HepG2 (cell line): ENCODE data around the gene RNASE7. TPM values are rescaled to one million over a fixed set of nuclear protein-coding genes. Genes with fewer than 3 reads are reported as not detected.

Experiments
- AGO1 ChIP-seq: fragments of 200-400 bp; formaldehyde crosslinking; IDR thresholded peaks from 2 replicates; pipeline ENCODE4 v1.6.1; 2017; ENCODE audit warnings: mild to moderate bottlenecking, low read depth, low read length, moderate library complexity; ENCODE audit not compliant: poor library complexity, severe bottlenecking
- CCAR2 ChIP-seq: fragments of 200-400 bp; formaldehyde crosslinking; optimal IDR thresholded peaks from 2 replicates; pipeline ENCODE3; 2018; ENCODE audit warnings: low read depth, mild to moderate bottlenecking, low read length, moderate library complexity
- EZH2 ChIP-seq: conservative IDR thresholded peaks from 2 replicates; pipeline ENCODE4 v1.6.1; 2012; ENCODE audit warnings: mild to moderate bottlenecking, low read depth, low read length, moderate library complexity
- GLI4 ChIP-seq: sonication (generic); formaldehyde crosslinking; IDR thresholded peaks from 2 replicates; pipeline ENCODE4 v1.5.1; 2020; ENCODE audit warnings: missing genetic modification reagents, mild to moderate bottlenecking, moderate library complexity, borderline replicate concordance
- HNF4G ChIP-seq, 2 experiments: sonication (generic) in 1 of 2; formaldehyde crosslinking in 1 of 2; IDR thresholded peaks; 2 replicates each; pipeline versions ENCODE4 v1.4.0 to v1.6.1; 2011 to 2020; ENCODE audit warnings: borderline replicate concordance in 2 of 2, low read depth in 2 of 2, mild to moderate bottlenecking in 2 of 2, low read length in 1 of 2, missing genetic modification reagents in 1 of 2, moderate library complexity in 1 of 2
- KLF16 ChIP-seq, 2 experiments: sonication (generic) in 1 of 2; formaldehyde crosslinking in 1 of 2; IDR thresholded peaks; 2 replicates each; pipeline versions ENCODE4 v1.6.1 to v1.8.0; 2016 to 2023; ENCODE audit warnings: missing genetic modification reagents in 2 of 2, missing compliant biosample characterization in 1 of 2
- MYPOP ChIP-seq: sonication (generic); formaldehyde crosslinking; IDR thresholded peaks from 2 replicates; pipeline ENCODE4 v1.8.1; 2023; ENCODE audit warnings: mild to moderate bottlenecking, moderate library complexity, missing genetic modification reagents
- POLR2AphosphoS2 ChIP-seq: IDR thresholded peaks from 2 replicates; pipeline ENCODE4 v1.6.1; 2011; ENCODE audit warnings: low read depth, low read length, improper control_type of control experiment
- PRDM10 ChIP-seq: sonication (generic); formaldehyde crosslinking; IDR thresholded peaks from 2 replicates; pipeline ENCODE4 v1.4.0; 2020; ENCODE audit warnings: low read depth, missing genetic modification reagents
- RAD21 ChIP-seq: fragments of 450-650 bp; formaldehyde crosslinking; IDR thresholded peaks from 2 replicates; pipeline ENCODE4 v1.5.0; 2020; ENCODE audit warnings: mild to moderate bottlenecking
- RBFOX2 ChIP-seq: fragments of 200-400 bp; formaldehyde crosslinking; IDR thresholded peaks from 2 replicates; pipeline ENCODE4 v1.6.1; 2017; ENCODE audit warnings: low read depth, mild to moderate bottlenecking, low read length
- SMYD3 ChIP-seq: sonication (generic); formaldehyde crosslinking; IDR thresholded peaks from 2 replicates; pipeline ENCODE4 v1.8.1; 2023; ENCODE audit warnings: mild to moderate bottlenecking, missing genetic modification reagents
- ZBTB43 ChIP-seq: sonication (generic); formaldehyde crosslinking; conservative IDR thresholded peaks from 2 replicates; pipeline ENCODE4 v1.4.0; 2020; ENCODE audit warnings: missing genetic modification reagents
- ZMAT3 ChIP-seq: sonication (generic); formaldehyde crosslinking; conservative IDR thresholded peaks from 2 replicates; pipeline ENCODE4 v1.7.0; 2021; ENCODE audit warnings: missing genetic modification reagents
- ZNF18 ChIP-seq: sonication (generic); formaldehyde crosslinking; IDR thresholded peaks from 2 replicates; pipeline ENCODE4 v1.8.0; 2022; ENCODE audit warnings: mild to moderate bottlenecking, missing genetic modification reagents; ENCODE audit not compliant: insufficient replicate concordance
- ZNF251 ChIP-seq: sonication (generic); formaldehyde crosslinking; IDR thresholded peaks from 2 replicates; pipeline ENCODE4 v1.9.0; 2021; ENCODE audit warnings: mild to moderate bottlenecking, missing genetic modification reagents
- ZNF562 ChIP-seq: sonication (generic); formaldehyde crosslinking; IDR thresholded peaks from 2 replicates; pipeline ENCODE4 v1.8.0; 2022; ENCODE audit warnings: missing genetic modification reagents, borderline replicate concordance
- ZNF614 ChIP-seq: IDR thresholded peaks from 2 replicates; pipeline ENCODE4 v1.6.1; 2018; ENCODE audit warnings: missing biosample characterization, missing genetic modification reagents, inconsistent platforms, borderline replicate concordance
- ZNF615 ChIP-seq: sonication (generic); formaldehyde crosslinking; IDR thresholded peaks from 2 replicates; pipeline ENCODE4 v1.5.0; 2020; ENCODE audit warnings: mild to moderate bottlenecking, missing genetic modification reagents, borderline replicate concordance
- ZNF644 ChIP-seq: IDR thresholded peaks from 2 replicates; pipeline ENCODE4 v1.6.1; 2016; ENCODE audit warnings: low read depth
- ZNF878 ChIP-seq: sonication (generic); formaldehyde crosslinking; IDR thresholded peaks from 2 replicates; pipeline ENCODE4 v1.8.1; 2023; ENCODE audit warnings: mild to moderate bottlenecking, missing genetic modification reagents, moderate library complexity
- polyA plus RNA-seq, 8 experiments: library from polyadenylated mRNA; depleted of rRNA in 3 of 8; stranded (reverse) in 7 of 8; unstranded in 1 of 8; fragments of >200 nt; fragmentation: Illumina TruSeq in 4 of 8; extraction: Trizol in 4 of 8; gene quantifications; 2 replicates each; pipeline versions ENCODE4 v1.2.1 to v1.2.3, GENCODE V29; 2011 to 2016; ENCODE audit warnings: low read depth in 4 of 8, missing spikeins in 1 of 8, mixed read lengths in 1 of 8; ENCODE audit not compliant: insufficient read depth in 1 of 8
- total RNA-seq, 5 experiments: library from RNA; depleted of rRNA; stranded (reverse); fragments of >200 nt; fragmentation: Illumina TruSeq; extraction: Trizol; gene quantifications; 2 replicates each; pipeline ENCODE4 v1.2.3, GENCODE V29; 2016; ENCODE audit warnings: low read depth in 1 of 5

RNASE7 gene
- total and polyA plus RNA-seq, 2 of the 13 experiments (the other 11 are each of a cell fraction or from before 2014, with no cell fraction given): 0.04 TPM; not detected in 1

GRCh38 chr14:21054123-21054767 is 12.1 kb downstream of the RNASE7 start (continued):
- TF ChIP-seq ZNF614 (CRISPR knock-in tag) (peak; percentile 87), RBFOX2 (peak; percentile 75), ZMAT3 (CRISPR knock-in tag) (0 out of 2 replicates have a peak, but pooled peaks have one; percentile 87), HNF4G (IDR thresholded peaks at IDR 0.05; ENCODE audit: borderline replicate concordance, low read depth, low read length) (peak; percentile 97), HNF4G (CRISPR knock-in tag; IDR thresholded peaks at IDR 0.05; ENCODE audit: borderline replicate concordance, low read depth) (peak; percentile 89; the same call in 1 of the 2 replicates), ZNF615 (CRISPR knock-in tag) (peak; percentile 61; the same call in 1 of the 2 replicates), POLR2AphosphoS2 (no peak), GLI4 (CRISPR knock-in tag) (0 out of 2 replicates have a peak, but pooled peaks have one; percentile 7), ZNF18 (CRISPR knock-in tag) (peak; percentile 95), ZNF562 (CRISPR knock-in tag) (no peak), ZNF878 (CRISPR knock-in tag) (peak; percentile 74), ZNF644 (peak; percentile 54; the same call in 1 of the 2 replicates), PRDM10 (CRISPR knock-in tag) (no peak), RAD21 (CRISPR knock-in tag) (peak; percentile 32; the same call in 1 of the 2 replicates), ZBTB43 (CRISPR knock-in tag) (peak; percentile 77), EZH2 (no peak), KLF16 (CRISPR knock-in tag; IDR thresholded peaks at IDR 0.05) (peak in 1 of 2 experiments; percentile 77; a peak in 2 of 4 replicates), CCAR2 (no peak), ZNF251 (CRISPR knock-in tag) (no peak), AGO1 (no peak), SMYD3 (CRISPR knock-in tag) (0 out of 2 replicates have a peak, but pooled peaks have one; percentile 30), MYPOP (CRISPR knock-in tag) (peak; percentile 23; the same call in 1 of the 2 replicates)
